K562 (cell line): Measurements from ENCODE around the gene SENP3. TPM values are rescaled to one million over a fixed set of nuclear protein-coding genes. Genes with fewer than 3 reads are reported as not detected.

Source experiments
- ATAC-seq: fragments of 200-7000 bp; cut with Tn5 transposase; 3 replicates; pipeline ENCODE4 v1.9.1; 2020; ENCODE audit warnings: moderate library complexity
- BruUV-seq: library from RNA; stranded (reverse); fragments of 400-500 nt; replicated peaks from 2 replicates; lab custom pipeline; 2021; lab: Mats Ljungman, UMichigan
- CTCF ChIA-PET: fragments of 300-600 bp; formaldehyde crosslinking; extraction: SDS; loops from one replicate; lab custom pipeline; 2021; ENCODE audit warnings: low intra/inter-chr PET ratio; lab: Yijun Ruan, JAX
- POLR2A ChIA-PET: fragments of 300-600, 350-650 bp; sonication (Branson Sonifier 250); formaldehyde crosslinking; extraction: SDS; loops from one replicate; lab custom pipeline; 2021; ENCODE audit warnings: antibody characterized with exemption, inconsistent platforms; lab: Yijun Ruan, JAX
- DNase-seq, 4 experiments: peaks; one replicate each; pipeline versions ENCODE4 v3.0.0 to v3.0.0-alpha.2; 2011 to 2018; ENCODE audit warnings: low spot score in 3 of 4, mixed read lengths in 3 of 4; ENCODE audit errors: extremely low read depth in 1 of 4
- FAIRE-seq: peaks from 2 replicates; lab custom pipeline; 2011; peaks lifted over from hg19 to GRCh38; lab: Jason Lieb, UNC
- H2AFZ ChIP-seq: 2 replicates; pipeline ENCODE4 v1.6.0; 2011; ENCODE audit warnings: low read depth, low read length, control low read depth, inconsistent platforms
- H3K27ac ChIP-seq: fragments of 200-600 bp; 3 replicates; pipeline ENCODE4 v1.8.0; 2011; ENCODE audit warnings: low read depth, mild to moderate bottlenecking, control low read depth, inconsistent platforms, low read length, moderate library complexity, mixed read lengths; ENCODE audit errors: extremely low read depth
- H3K27me3 ChIP-seq, 2 experiments: fragments of 300-600 bp in 1 of 2; 2 replicates in 1 of 2; 3 replicates in 1 of 2; pipeline versions ENCODE4 v1.6.0 to v1.8.0; 2011; ENCODE audit warnings: inconsistent platforms in 2 of 2, low read length in 2 of 2, mild to moderate bottlenecking in 1 of 2, mixed read lengths in 1 of 2, moderate library complexity in 1 of 2; ENCODE audit not compliant: control insufficient read depth in 2 of 2, insufficient read depth in 2 of 2
- H3K36me3 ChIP-seq: fragments of 300-600 bp; 3 replicates; pipeline ENCODE4 v1.8.0; 2011; ENCODE audit warnings: mild to moderate bottlenecking, low read length, inconsistent platforms; ENCODE audit not compliant: control insufficient read depth, insufficient read depth
- H3K4me1 ChIP-seq, 2 experiments: fragments of 200-600 bp in 1 of 2; replicated peaks in 1 of 2; 2 replicates in 1 of 2; 3 replicates in 1 of 2; pipeline versions ENCODE4 v1.5.1 to v1.8.0; 2011; ENCODE audit warnings: inconsistent platforms in 2 of 2, low read length in 2 of 2, mild to moderate bottlenecking in 1 of 2, mixed read lengths in 1 of 2, moderate library complexity in 1 of 2; ENCODE audit not compliant: control insufficient read depth in 2 of 2, insufficient read depth in 2 of 2
- H3K4me2 ChIP-seq: 2 replicates; pipeline ENCODE4 v1.6.1; 2011; ENCODE audit warnings: low read length, control low read depth, inconsistent platforms, mixed read lengths; ENCODE audit not compliant: insufficient read depth
- H3K4me3 ChIP-seq: fragments of 200-600 bp; sonication (generic), shearing (Covaris generic); 2 replicates; pipeline ENCODE4 v1.5.1; 2016; ENCODE audit warnings: control low read depth, inconsistent platforms
- H3K79me2 ChIP-seq: fragments of 200-600 bp; 3 replicates; pipeline ENCODE4 v1.8.0; 2011; ENCODE audit warnings: low read length, inconsistent platforms; ENCODE audit not compliant: control insufficient read depth, insufficient read depth
- H3K9ac ChIP-seq, 2 experiments: 2 replicates each; pipeline versions ENCODE4 v1.6.0 to v1.6.1; 2011; ENCODE audit warnings: low read depth in 2 of 2, low read length in 2 of 2, control low read depth in 1 of 2, inconsistent platforms in 1 of 2, mild to moderate bottlenecking in 1 of 2, mixed read lengths in 1 of 2; ENCODE audit not compliant: insufficient read depth in 1 of 2
- H3K9me1 ChIP-seq: one replicate; pipeline ENCODE4 v1.6.0; 2011; ENCODE audit warnings: inconsistent platforms, mild to moderate bottlenecking, low read length, moderate library complexity; ENCODE audit not compliant: control insufficient read depth, insufficient read depth
- H3K9me3 ChIP-seq: replicated peaks from 2 replicates; pipeline ENCODE4 v1.5.1; 2011; ENCODE audit warnings: low read depth, low read length, inconsistent platforms; ENCODE audit not compliant: control insufficient read depth, insufficient read depth
- H4K20me1 ChIP-seq: replicated peaks from 2 replicates; pipeline ENCODE4 v1.6.1; 2011; ENCODE audit warnings: low read length, inconsistent platforms, mixed read lengths; ENCODE audit not compliant: control insufficient read depth, insufficient read depth
- BCLAF1 ChIP-seq, 2 experiments: fragments of 450-650 bp in 1 of 2; IDR thresholded peaks; 2 replicates each; pipeline ENCODE4 v1.6.1; 2011 to 2017; ENCODE audit warnings: low read depth in 2 of 2, antibody characterized with exemption in 1 of 2, borderline replicate concordance in 1 of 2, low read length in 1 of 2, mild to moderate bottlenecking in 1 of 2, mixed read lengths in 1 of 2; ENCODE audit not compliant: control insufficient read depth in 1 of 2
- GMEB1 ChIP-seq: fragments of 250-450 bp; sonication (Bioruptor Pico); IDR thresholded peaks from 2 replicates; pipeline ENCODE4 v1.4.0; 2020; ENCODE audit warnings: mild to moderate bottlenecking
- KLF6 ChIP-seq: fragments of 250-450 bp; sonication (Bioruptor Pico); IDR thresholded peaks from 2 replicates; pipeline ENCODE4 v1.4.0; 2020; ENCODE audit warnings: mild to moderate bottlenecking, moderate library complexity, borderline replicate concordance
- MAX ChIP-seq: sonication (generic); formaldehyde crosslinking; IDR thresholded peaks from 2 replicates; pipeline ENCODE4 v1.9.0; 2022; ENCODE audit warnings: mild to moderate bottlenecking, missing genetic modification reagents
- PCBP1 ChIP-seq: fragments of 200-400 bp; formaldehyde crosslinking; IDR thresholded peaks from 2 replicates; pipeline ENCODE4 v1.6.1; 2018; ENCODE audit warnings: mild to moderate bottlenecking, low read depth, low read length; ENCODE audit not compliant: poor library complexity, severe bottlenecking
- ZNF282 ChIP-seq: sonication (generic); formaldehyde crosslinking; IDR thresholded peaks from 2 replicates; pipeline ENCODE4 v1.8.1; 2023; ENCODE audit warnings: missing genetic modification reagents
- ZNF395 ChIP-seq: fragments of 200-800 bp; sonication (Bioruptor generic); IDR thresholded peaks from 2 replicates; pipeline ENCODE4 v1.6.1; 2017; ENCODE audit warnings: missing genetic modification characterization, missing compliant biosample characterization
- ZSCAN32 ChIP-seq: fragments of 450-650 bp; formaldehyde crosslinking; IDR thresholded peaks from 2 replicates; pipeline ENCODE4 v1.4.0; 2020; ENCODE audit warnings: mild to moderate bottlenecking, moderate library complexity
- WGBS: fragments of 100-300 bp; shearing (Covaris generic); methylation state at CpG from one replicate; pipeline ENCODE4 v1.1.6; 2016; ENCODE audit warnings: low coverage, mixed read lengths; ENCODE audit not compliant: insufficient coverage; ENCODE audit errors: missing lambda C conversion rate; 5-methylcytosine and 5-hydroxymethylcytosine counted together
- in situ Hi-C: fragments of 300-500 bp; cut with MboI; formaldehyde crosslinking; loops from 4 replicates; pipeline ENCODE4 v1.15.0; 2018; ENCODE audit warnings: inconsistent platforms, mixed read lengths
- intact Hi-C: fragments of 100-400 bp; cut with micrococcal nuclease; formaldehyde crosslinking; loops from 2 replicates; pipeline ENCODE4 v1.14.2; 2022
- polyA plus RNA-seq, 8 experiments: library from polyadenylated mRNA; depleted of rRNA in 4 of 8; stranded (reverse) in 5 of 8; unstranded in 3 of 8; fragments of >200 nt; fragmentation: Nextera tagmentation in 2 of 8; fragmentation: Illumina TruSeq in 1 of 8; extraction: Ambion mirVana in 2 of 8; extraction: Trizol in 1 of 8; gene quantifications; 2 replicates each; pipeline versions ENCODE4 v1.2.1 to v1.2.3, GENCODE V29; 2011 to 2014; ENCODE audit warnings: inconsistent platforms in 1 of 8, missing spikeins in 1 of 8
- total RNA-seq, 7 experiments: library from RNA; depleted of rRNA in 6 of 7; stranded (reverse); fragments of >200 nt in 6 of 7; fragmentation: Illumina TruSeq in 2 of 7; extraction: Trizol in 2 of 7; gene quantifications; 2 replicates each; pipeline versions ENCODE4 v1.2.1 to v1.2.3, GENCODE V29; 2011 to 2021; ENCODE audit warnings: low replicate concordance in 1 of 7

The SENP3 gene
- total and polyA plus RNA-seq, 9 of the 15 experiments (the other 6 are each of a cell fraction or from before 2014, with no cell fraction given) = 0.63 to 102 (median 78.8) TPM

- TF ChIP-seq ZNF395 = 0 out of 2 replicates have a peak, but pooled peaks have one; percentile 29
- TF ChIP-seq MAX (CRISPR knock-in tag) = peak; percentile 88
- TF ChIP-seq ZNF282 (CRISPR knock-in tag) = no peak
- TF ChIP-seq KLF6 (CRISPR knock-in tag) = no peak
Observed at GRCh38 chr17:7573324-7574080, 11.8 kb downstream of the SENP3 start (continued).

GRCh38 chr17:7574176-7574953 is 12.6 kb downstream of the SENP3 start:
- DNase-seq (no peak), ATAC-seq (no peak), FAIRE-seq (no peak)
- Histone ChIP-seq H4K20me1 (peaks cover 43% of the 10 kb centered on the region), H3K27ac (peak overlapping the region; percentile 98), H3K4me3 (peak overlapping the region; percentile 99), H3K9me1 (peaks cover 9% of the 10 kb centered on the region), H3K9ac (peak overlapping the region; percentile 97 to 100), H3K27me3 (no peaks in the 10 kb centered on the region), H3K4me1 (peaks cover 12 to 28% of the 10 kb centered on the region in 2 experiments; a peak in 4 of 5 replicates), H3K79me2 (peaks cover 61% of the 10 kb centered on the region), H3K4me2 (peak overlapping the region; percentile 83), H2AFZ (no peak overlapping the region), H3K36me3 (peaks cover 84% of the 10 kb centered on the region), H3K9me3 (no peaks in the 10 kb centered on the region)
- ChIA-PET POLR2A (interaction anchor here (0.6 to 6.7 kb wide), 18 partner anchors 9 to 714 kb away, joined by 3 to 46 read pairs (median 4); partner anchors contain the start of genes ACAP1, ATP1B2, MPDU1 and RANGRF), CTCF (no interaction called here)
- BruUV-seq = no TSS peak
- WGBS = 10% methylated on average over 8 of the region's 15 CpGs
- intact Hi-C loops = no loop called here
- in situ Hi-C loops = loop anchor here (25.0 kb wide), 1 partner anchor 537 kb away; the partner anchor contains the start of genes SLC16A11 and SLC16A13
- no peak for TF ChIP-seq PCBP1
- no peak for TF ChIP-seq ZSCAN32 (CRISPR knock-in tag)
- no peak for TF ChIP-seq GMEB1
- TF ChIP-seq BCLAF1 (IDR thresholded peaks at IDR 0.05; ENCODE audit: borderline replicate concordance in 1 of 2, control insufficient read depth in 1 of 2, low read depth in 2 of 2, low read length in 1 of 2) = no peak
